Gastrocnemius medialis (tissue), 4 donors: Measurements from ENCODE around the gene SBNO1. TPM values are rescaled to one million over a fixed set of nuclear protein-coding genes. Genes with fewer than 3 reads are reported as not detected.
A peak's percentile ranks its signal among the peaks of the same experiment; 100 is the strongest.

Experiments
- ATAC-seq, 2 donors: fragments of 150-250 bp; one replicate each; pipeline ENCODE4 v1.9.1; 2016
- DNase-seq, 2 donors: peaks; one replicate each; pipeline ENCODE4 v3.0.0-alpha.2; 2019
- H3K27ac ChIP-seq, 4 donors: fragments of 200-600 bp; sonication (generic); 1 replicate in 1 of 4; 2 replicates in 3 of 4; pipeline ENCODE4 v1.5.1; 2016 to 2018; ENCODE audit warnings: mild to moderate bottlenecking in 2 of 4, moderate library complexity in 1 of 4
- H3K27me3 ChIP-seq, 3 donors: fragments of 200-600 bp; sonication (generic) in 2 of 3; 1 replicate in 1 of 3; 2 replicates in 2 of 3; pipeline versions ENCODE4 v1.5.1 to v1.6.0; 2016 to 2019; ENCODE audit warnings: mild to moderate bottlenecking in 1 of 3, moderate library complexity in 1 of 3
- H3K36me3 ChIP-seq, 2 donors: fragments of 200-600 bp; sonication (generic) in 1 of 2; one replicate each; pipeline ENCODE4 v1.5.1; 2017 to 2018
- H3K4me1 ChIP-seq, 2 donors: fragments of 200-600 bp; sonication (generic) in 1 of 2; one replicate each; pipeline ENCODE4 v1.5.1; 2016 to 2017; ENCODE audit warnings: mild to moderate bottlenecking in 2 of 2
- H3K4me3 ChIP-seq, 4 donors: fragments of 200-600 bp; sonication (generic) in 3 of 4; 1 replicate in 1 of 4; 2 replicates in 3 of 4; pipeline ENCODE4 v1.5.1; 2016 to 2019; ENCODE audit warnings: mild to moderate bottlenecking in 2 of 4
- H3K9me3 ChIP-seq, 3 donors: fragments of 200-600 bp; sonication (generic) in 2 of 3; 1 replicate in 1 of 3; 2 replicates in 2 of 3; pipeline ENCODE4 v1.5.1; 2016 to 2019
- CTCF ChIP-seq, 5 experiments: fragments of 450-650 bp in 3 of 5; fragments of 200-600 bp in 2 of 5; sonication (generic) in 2 of 5; IDR thresholded peaks in 4 of 5; conservative IDR thresholded peaks in 1 of 5; 1 replicate in 4 of 5; 2 replicates in 1 of 5; pipeline ENCODE4 v1.5.1; 2016 to 2019; ENCODE audit warnings: antibody characterized with exemption in 5 of 5, mild to moderate bottlenecking in 3 of 5, moderate library complexity in 3 of 5
- POLR2A ChIP-seq, 2 donors: fragments of 450-650 bp; IDR thresholded peaks; one replicate each; pipeline ENCODE4 v1.6.1; 2017; ENCODE audit warnings: antibody characterized with exemption in 2 of 2, mild to moderate bottlenecking in 2 of 2, moderate library complexity in 2 of 2
- in situ Hi-C, 4 donors: fragments of 200-750 bp; cut with MboI; loops; one replicate each; pipeline versions ENCODE4 v1.15.0 to v1.8.0; 2017; ENCODE audit warnings: low sequenced_read_pairs in 4 of 4
- intact Hi-C: fragments of 100-400 bp; cut with DNase I; formaldehyde crosslinking; loops from one replicate; pipeline ENCODE4 v1.15.1; 2023; ENCODE audit warnings: low total_unique reads
- total RNA-seq, 4 donors: library from RNA; depleted of rRNA; stranded (reverse); fragments of >200 nt; gene quantifications; one replicate each; pipeline versions ENCODE4 v1.1.0 to v1.2.3, GENCODE V29; 2016

The SBNO1 gene
- total RNA-seq, 4 donors from 2014 or later, result 26.6 to 29.9 (median 28.8) TPM

GRCh38 chr12:123393747-123394146 is 29.1 kb upstream of the SBNO1 start:
- no peak for TF ChIP-seq CTCF (IDR thresholded peaks at IDR 0.05 in 4 of 5, conservative IDR thresholded peaks at IDR 0.05 in 1 of 5)
- TF ChIP-seq POLR2A (IDR thresholded peaks at IDR 0.05), result no peak
- Histone ChIP-seq H3K27me3 (no peaks in the 10 kb centered on the region), H3K36me3 (peaks cover 0 to 65% of the 10 kb centered on the region in 2 donors), H3K27ac (no peak overlapping the region), H3K4me1 (peaks cover 33 to 35% of the 10 kb centered on the region in 2 donors), H3K4me3 (no peak overlapping the region), H3K9me3 (no peaks in the 10 kb centered on the region)
- intact Hi-C loops, result no loop called here
- DNase-seq (no peak), ATAC-seq (no peak)
- in situ Hi-C loops, result no loop called here

- H3K9me3 ChIP-seq, result no peaks in the 10 kb centered on the region
- peaks cover 37 to 40% of the 10 kb centered on the region in 2 donors for H3K4me1 ChIP-seq
- H3K27me3 ChIP-seq, result no peaks in the 10 kb centered on the region
- H3K27ac ChIP-seq, result peak overlapping the region; percentile 10 to 96 (median 90)
- no peak for ATAC-seq
- no peak for TF ChIP-seq CTCF (IDR thresholded peaks at IDR 0.05 in 4 of 5, conservative IDR thresholded peaks at IDR 0.05 in 1 of 5)
- no peak for TF ChIP-seq POLR2A (IDR thresholded peaks at IDR 0.05)
- DNase-seq, result no peak
- in situ Hi-C loops, result no loop called here
- H3K4me3 ChIP-seq, result no peak overlapping the region
- intact Hi-C loops, result no loop called here
- H3K36me3 ChIP-seq, result peaks cover 0 to 57% of the 10 kb centered on the region in 2 donors
Observed at GRCh38 chr12:123391546-123392343, 27.1 kb upstream of the SBNO1 start.

- peaks cover 37 to 40% of the 10 kb centered on the region in 2 donors for H3K4me1 ChIP-seq
- DNase-seq, result no peak
Observed at GRCh38 chr12:123390498-123391426, 26.1 kb upstream of the SBNO1 start.

More at GRCh38 chr12:123390498-123391426, 26.1 kb upstream of the SBNO1 start:
- ATAC-seq, result no peak
- in situ Hi-C loops, result no loop called here
- Histone ChIP-seq H3K27me3 (no peaks in the 10 kb centered on the region), H3K9me3 (no peaks in the 10 kb centered on the region), H3K4me3 (peak overlapping the region; percentile 51 to 73 (median 62)), H3K36me3 (peaks cover 0 to 47% of the 10 kb centered on the region in 2 donors), H3K27ac (peak overlapping the region; percentile 88 to 96 (median 94))
- TF ChIP-seq CTCF (IDR thresholded peaks at IDR 0.05 in 4 of 5, conservative IDR thresholded peaks at IDR 0.05 in 1 of 5), result no peak
- no peak for TF ChIP-seq POLR2A (IDR thresholded peaks at IDR 0.05)
- intact Hi-C loops, result no loop called here
